A673 (cell line): ENCODE measurements around the gene ZFP36L2. TPM values are rescaled to one million over a fixed set of nuclear protein-coding genes. Genes with fewer than 3 reads are reported as not detected.

ENCODE experiments used
- BruUV-seq: library from RNA; stranded (reverse); fragments of 400-500 nt; replicated peaks from 2 replicates; lab custom pipeline; 2021; lab: Mats Ljungman, UMichigan
- CTCF ChIA-PET: fragments of 300-600 bp; sonication (Branson Sonifier 250); formaldehyde crosslinking; loops from one replicate; lab custom pipeline; 2022; ENCODE audit warnings: antibody characterized with exemption; lab: Charles Lee
- POLR2A ChIA-PET: fragments of 300-600 bp; sonication (Branson Sonifier 250); formaldehyde crosslinking; loops from one replicate; lab custom pipeline; 2022; ENCODE audit warnings: antibody characterized with exemption; ENCODE audit not compliant: low non-redundant PET; lab: Charles Lee
- DNase-seq: peaks from one replicate; pipeline ENCODE4 v3.0.0-alpha.2; 2015; ENCODE audit warnings: low spot score
- H3K27ac ChIP-seq: fragments of 200-600 bp; sonication (generic); 2 replicates; pipeline ENCODE4 v1.5.1; 2016; ENCODE audit warnings: mixed run types, low read depth, mild to moderate bottlenecking, mixed read lengths, antibody characterized with exemption, low read length; ENCODE audit not compliant: poor library complexity, severe bottlenecking
- H3K27me3 ChIP-seq: fragments of 200-600 bp; sonication (generic); replicated peaks from 2 replicates; pipeline ENCODE4 v1.6.1; 2017; ENCODE audit warnings: mixed run types, low read depth, mild to moderate bottlenecking, mixed read lengths, antibody characterized with exemption, low read length; ENCODE audit not compliant: insufficient read depth, poor library complexity
- H3K36me3 ChIP-seq: fragments of 200-600 bp; sonication (generic); 2 replicates; pipeline ENCODE4 v1.6.1; 2016; ENCODE audit warnings: mixed run types, mild to moderate bottlenecking, mixed read lengths, antibody characterized with exemption, low read length; ENCODE audit not compliant: insufficient read depth, poor library complexity, severe bottlenecking
- H3K4me1 ChIP-seq: fragments of 200-600 bp; sonication (generic); 2 replicates; pipeline ENCODE4 v1.6.1; 2017; ENCODE audit warnings: mixed run types, mild to moderate bottlenecking, mixed read lengths, antibody characterized with exemption, low read length; ENCODE audit not compliant: insufficient read depth, poor library complexity, severe bottlenecking
- H3K4me3 ChIP-seq: fragments of 200-600 bp; sonication (generic); 2 replicates; pipeline ENCODE4 v1.5.1; 2016; ENCODE audit warnings: low read depth, mixed run types, mild to moderate bottlenecking, mixed read lengths, low read length; ENCODE audit not compliant: poor library complexity, severe bottlenecking
- H3K9me3 ChIP-seq: fragments of 200-600 bp; sonication (generic); 2 replicates; pipeline ENCODE4 v1.6.1; 2016; ENCODE audit warnings: mixed run types, low read depth, mild to moderate bottlenecking, mixed read lengths, antibody characterized with exemption, low read length; ENCODE audit not compliant: poor library complexity, severe bottlenecking
- CTCF ChIP-seq: fragments of 300-800, 200-600 bp; sonication (generic); conservative IDR thresholded peaks from 2 replicates; pipeline ENCODE4 v1.5.1; 2017; ENCODE audit warnings: low read depth, mild to moderate bottlenecking, antibody characterized with exemption, low read length, moderate library complexity, mixed read lengths
- EZH2 ChIP-seq: fragments of 200-600 bp; sonication (generic); IDR thresholded peaks from 2 replicates; pipeline ENCODE4 v1.6.1; 2017; ENCODE audit warnings: borderline replicate concordance, low read depth, mild to moderate bottlenecking, mixed read lengths, antibody characterized with exemption, low read length; ENCODE audit not compliant: poor library complexity, severe bottlenecking
- intact Hi-C: fragments of 100-400 bp; cut with micrococcal nuclease; formaldehyde crosslinking; loops from one replicate; pipeline ENCODE4 v1.10.0; 2022; ENCODE audit not compliant: unreplicated experiment
- total RNA-seq: library from RNA; stranded (reverse); gene quantifications from 2 replicates; pipeline ENCODE4 v1.2.3, GENCODE V29; 2021

ZFP36L2 gene
- total RNA-seq, 1 experiment from 2014 or later: 23.4 TPM

DNA sequence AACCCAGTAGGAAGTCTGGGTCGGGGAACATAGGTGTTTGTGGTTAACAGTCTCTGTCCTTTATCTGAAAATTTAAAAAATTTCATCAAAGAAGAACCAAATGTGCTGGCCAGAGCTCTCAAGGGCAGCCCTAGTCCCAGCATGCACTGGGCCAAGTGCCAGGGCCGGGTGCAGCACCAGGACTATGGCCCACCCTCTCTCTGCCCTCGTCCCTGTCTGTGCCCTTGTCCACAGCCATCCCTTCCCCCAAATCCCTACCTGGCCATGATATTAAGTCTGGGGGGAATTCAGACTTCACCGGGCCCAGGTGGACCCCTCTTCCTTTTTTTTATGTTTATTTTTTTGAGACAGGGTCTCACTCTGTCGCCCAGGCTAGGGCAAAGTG lies 14.4 kb upstream of the ZFP36L2 start:
- CTCF ChIA-PET: no interaction called here
- no peak overlapping the region for H3K4me3 ChIP-seq
- H3K27ac ChIP-seq: no peak overlapping the region
- no peaks in the 10 kb centered on the region for H3K36me3 ChIP-seq
- no peak for DNase-seq
- intact Hi-C loops: no loop called here
- H3K9me3 ChIP-seq: no peaks in the 10 kb centered on the region
- TF ChIP-seq EZH2: no peak
- TF ChIP-seq CTCF: no peak
- no peaks in the 10 kb centered on the region for H3K27me3 ChIP-seq
- no TSS peak for BruUV-seq
- POLR2A ChIA-PET: no interaction called here
- no peaks in the 10 kb centered on the region for H3K4me1 ChIP-seq

DNA sequence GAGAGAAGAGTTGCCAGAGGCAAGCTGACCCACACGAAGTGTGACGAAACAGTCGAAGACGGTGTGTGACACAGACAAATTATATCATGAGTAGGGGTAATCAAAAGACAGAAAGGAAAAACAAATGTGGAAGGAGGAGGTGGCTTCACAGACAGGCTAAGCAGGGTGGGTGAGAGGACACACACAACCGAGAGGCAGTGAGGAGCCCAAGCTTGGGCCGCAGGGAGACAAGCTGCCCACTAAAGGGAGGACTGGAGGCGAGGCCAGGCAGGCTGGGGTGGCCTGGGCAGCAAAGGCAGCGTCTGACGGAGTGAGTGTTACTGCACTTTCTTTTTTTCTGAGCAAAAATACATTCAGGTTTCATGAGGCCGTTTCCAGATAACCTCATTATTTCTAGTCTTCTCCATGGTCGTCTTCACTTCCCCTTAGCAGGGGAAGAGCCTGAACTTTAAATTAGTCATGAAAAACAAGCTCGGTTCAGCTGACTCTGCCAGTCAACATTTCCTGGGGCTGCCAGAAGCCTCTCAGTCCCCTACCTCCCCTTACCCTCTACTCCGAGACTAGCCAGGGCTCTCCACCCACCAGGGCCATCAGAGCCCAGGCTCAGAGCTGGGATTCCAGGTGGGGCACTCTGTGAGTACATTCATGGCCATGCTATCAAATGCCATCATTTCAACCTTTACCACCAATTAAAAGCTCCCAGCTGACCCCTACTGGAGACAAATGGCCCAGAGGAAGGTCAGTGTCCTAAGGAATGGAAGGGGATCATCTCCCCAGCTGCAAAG lies 13.8 kb upstream of the ZFP36L2 start:
- Histone ChIP-seq H3K27ac (no peak overlapping the region), H3K36me3 (no peaks in the 10 kb centered on the region), H3K4me3 (no peak overlapping the region), H3K9me3 (no peaks in the 10 kb centered on the region), H3K27me3 (no peaks in the 10 kb centered on the region), H3K4me1 (no peaks in the 10 kb centered on the region)
- POLR2A ChIA-PET: interaction anchor here (0.6 kb wide), 1 partner anchor 588 kb away, joined by 19 read pairs; no protein-coding TSS in a partner anchor
- CTCF ChIA-PET: no interaction called here
- TF ChIP-seq EZH2: no peak
- no peak for TF ChIP-seq CTCF
- no TSS peak for BruUV-seq
- no peak for DNase-seq
- intact Hi-C loops: no loop called here

DNA sequence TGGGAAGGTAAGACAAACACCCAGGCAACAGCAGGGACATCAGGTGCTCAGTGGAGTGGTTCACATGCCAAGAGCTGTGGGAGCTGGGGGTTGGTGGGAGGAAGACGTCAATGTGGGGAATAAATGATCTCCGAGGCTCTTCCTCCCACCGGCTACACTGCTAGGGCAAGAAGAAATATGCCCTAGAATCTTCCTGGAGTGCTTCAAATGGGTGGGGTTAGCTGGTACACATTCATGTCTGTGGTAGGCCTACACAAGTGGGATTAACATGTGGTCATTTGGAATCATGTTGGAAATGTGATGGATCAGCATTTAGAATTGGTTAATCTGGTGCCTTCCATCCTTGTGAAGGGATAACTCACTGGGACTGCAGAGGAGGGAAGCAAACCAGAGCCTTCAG lies 12.4 kb upstream of the ZFP36L2 start:
- no peak for DNase-seq
- Histone ChIP-seq H3K27ac (no peak overlapping the region), H3K4me3 (no peak overlapping the region), H3K4me1 (no peaks in the 10 kb centered on the region), H3K9me3 (no peaks in the 10 kb centered on the region), H3K36me3 (no peaks in the 10 kb centered on the region), H3K27me3 (no peaks in the 10 kb centered on the region)
- intact Hi-C loops: no loop called here
- TF ChIP-seq CTCF (no peak), EZH2 (no peak)
- ChIA-PET CTCF (interaction anchor here (0.6 kb wide), 1 partner anchor 69 kb away, joined by 3 read pairs; no protein-coding TSS in a partner anchor), POLR2A (no interaction called here)
- BruUV-seq: no TSS peak
